Neural progenitor cell (in vitro differentiated cells): Measurements from ENCODE around the gene CDC42EP4.

ENCODE experiments used
- CTCF ChIP-seq: fragments of 200-600 bp; sonication (generic); IDR thresholded peaks from 2 replicates; pipeline ENCODE4 v1.5.1; 2017; ENCODE audit warnings: antibody characterized with exemption, mild to moderate bottlenecking
- EZH2phosphoT487 ChIP-seq: fragments of 200-600 bp; sonication (generic); IDR thresholded peaks from 2 replicates; pipeline ENCODE4 v1.6.1; 2017; ENCODE audit warnings: antibody characterized with exemption

DNA sequence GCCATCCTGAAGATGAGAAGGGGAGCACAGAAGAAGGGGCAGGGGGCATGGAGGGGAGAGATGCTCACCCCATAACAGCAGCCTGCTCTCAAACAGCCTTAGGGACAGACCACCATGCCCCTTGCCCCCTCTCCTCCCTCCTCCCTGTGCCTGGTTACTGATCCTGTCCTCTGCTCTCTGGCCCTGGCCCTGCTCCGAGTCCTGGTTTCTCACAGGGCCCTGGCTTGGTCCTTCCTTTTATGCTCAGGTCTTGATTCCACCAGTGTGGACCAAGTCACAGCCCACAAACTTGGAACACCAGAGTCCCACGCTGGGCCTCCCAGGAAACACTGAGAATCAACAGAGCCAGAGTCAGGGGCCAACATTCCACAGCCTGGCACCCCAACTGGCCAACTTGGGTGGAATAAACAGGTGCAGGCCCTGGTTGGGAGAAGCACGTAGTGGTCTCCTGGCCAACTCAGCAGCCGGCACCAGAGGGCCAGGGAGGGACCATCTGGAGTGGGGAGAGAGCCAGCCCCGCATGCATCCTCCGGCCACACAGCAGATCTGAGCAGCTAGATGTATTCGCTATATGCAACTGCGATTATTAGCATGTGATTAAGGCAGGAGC lies 44.9 kb upstream of the CDC42EP4 start:
- no peak for TF ChIP-seq CTCF
- TF ChIP-seq EZH2phosphoT487 = no peak
